Measurements from ENCODE around the gene OR2B3.
"Not testable (repeated sequence)": the region's sequence is repeated elsewhere in the genome, so short reads cannot be mapped to it uniquely, and the experiment has no call there.

OR2B3 gene

DNA sequence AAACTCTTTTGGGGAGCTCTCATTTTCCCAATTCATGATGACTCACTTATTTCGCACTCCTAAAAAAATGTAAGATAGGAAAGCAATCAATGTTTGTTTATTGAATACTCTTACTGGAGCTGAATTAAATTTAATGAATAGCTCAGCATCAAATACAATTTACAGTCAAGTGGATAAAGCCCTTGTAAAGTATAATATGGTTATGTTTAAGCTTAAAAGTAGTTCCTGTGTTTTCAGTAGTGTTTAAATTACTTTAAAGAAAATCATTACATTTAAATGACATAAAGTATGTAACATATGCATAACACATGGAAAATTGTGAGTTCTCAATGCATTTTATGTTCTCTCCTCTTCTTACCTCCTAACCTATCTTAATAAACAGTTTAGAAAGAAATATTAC lies at the start of gene OR2B3:
OR2B3 (minus strand) TSS at position 101 of the 400 bp plus-strand sequence; CDS start at position 36, 65 bp downstream.
- Histone ChIP-seq H3K9me3 (ENCODE audit: control insufficient read depth in 1 of 2, low read length in 2 of 2) (no peaks in the 10 kb centered on the region), H3K9ac (ENCODE audit: low read depth in 1 of 2, low read length in 2 of 2) (no peak within 1 kb of the TSS), H3K4me3 (ENCODE audit: low read depth in 1 of 2, low read length in 2 of 2) (no peak within 1 kb of the TSS), H3K27me3 (ENCODE audit: control insufficient read depth in 1 of 2, insufficient read depth in 2 of 2, low read length in 2 of 2) (no peaks in the 10 kb centered on the region), H3K27ac (ENCODE audit: low read depth, low read length) (no peak within 1 kb of the TSS), H3K36me3 (ENCODE audit: control insufficient read depth in 1 of 2, insufficient read depth in 2 of 2, low read length in 2 of 2) (no peaks in the 10 kb centered on the region), H3K4me1 (ENCODE audit: control insufficient read depth in 1 of 2, insufficient read depth in 2 of 2, low read length in 2 of 2) (no peaks in the 10 kb centered on the region)

DNA sequence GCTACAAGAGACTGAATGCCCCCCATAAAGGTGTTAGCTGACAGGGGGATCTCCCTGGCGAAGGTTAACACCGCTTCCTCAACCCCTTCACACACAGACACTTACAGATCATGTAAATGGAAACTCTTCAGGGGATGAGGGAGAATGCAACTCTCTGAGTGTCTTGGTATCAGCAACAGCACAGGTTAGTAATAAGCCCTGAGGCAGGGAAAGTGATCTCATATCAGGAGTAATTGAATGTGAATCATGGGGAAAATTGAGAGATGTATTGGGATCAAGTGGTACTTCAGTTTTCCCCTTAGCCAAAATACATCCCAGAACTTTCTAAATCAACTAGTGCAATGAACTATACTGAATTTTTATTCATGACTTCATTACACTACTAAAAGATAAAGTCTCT lies 44.6 kb upstream of the OR2B3 start:
- Histone ChIP-seq H3K9ac (ENCODE audit: low read depth in 1 of 2, low read length in 2 of 2) (no peak overlapping the region), H3K27ac (ENCODE audit: low read depth, low read length) (no peak overlapping the region), H3K4me1 (ENCODE audit: control insufficient read depth in 1 of 2, insufficient read depth in 2 of 2, low read length in 2 of 2) (no peaks in the 10 kb centered on the region), H3K9me3 (ENCODE audit: control insufficient read depth in 1 of 2, low read length in 2 of 2) (no peaks in the 10 kb centered on the region), H3K36me3 (ENCODE audit: control insufficient read depth in 1 of 2, insufficient read depth in 2 of 2, low read length in 2 of 2) (no peaks in the 10 kb centered on the region), H3K27me3 (ENCODE audit: control insufficient read depth in 1 of 2, insufficient read depth in 2 of 2, low read length in 2 of 2) (no peaks in the 10 kb centered on the region), H3K4me3 (ENCODE audit: low read depth in 1 of 2, low read length in 2 of 2) (no peak overlapping the region)

DNA sequence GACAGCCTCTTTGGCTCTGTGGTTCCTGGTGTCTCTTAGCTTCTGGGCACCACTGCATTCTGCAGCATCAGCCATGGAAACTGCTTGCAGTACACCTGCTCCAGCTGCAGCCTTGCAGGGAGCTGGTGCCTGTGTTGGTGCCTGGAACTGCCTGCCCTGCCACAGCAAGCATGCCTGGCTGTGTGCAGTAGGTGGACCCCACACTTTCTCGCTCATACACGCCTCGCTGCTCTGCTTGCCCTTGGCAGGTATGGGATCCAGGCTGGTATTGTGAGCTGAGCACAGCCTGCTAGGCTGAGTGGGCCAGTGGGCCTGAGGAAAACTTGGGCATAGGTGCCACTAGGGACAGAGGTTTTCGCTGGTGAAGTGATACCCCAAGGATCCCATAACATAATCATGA lies 43.5 kb upstream of the OR2B3 start:
- H3K9me3 ChIP-seq (ENCODE audit: control insufficient read depth in 1 of 2, low read length in 2 of 2), result no peaks in the 10 kb centered on the region
- H3K36me3 ChIP-seq (ENCODE audit: control insufficient read depth in 1 of 2, insufficient read depth in 2 of 2, low read length in 2 of 2), result no peaks in the 10 kb centered on the region
- H3K4me1 ChIP-seq (ENCODE audit: control insufficient read depth in 1 of 2, insufficient read depth in 2 of 2, low read length in 2 of 2), result no peaks in the 10 kb centered on the region
- H3K4me3 ChIP-seq (ENCODE audit: low read depth in 1 of 2, low read length in 2 of 2), result no peak overlapping the region
- no peak overlapping the region for H3K9ac ChIP-seq (ENCODE audit: low read depth in 1 of 2, low read length in 2 of 2)
- no peaks in the 10 kb centered on the region for H3K27me3 ChIP-seq (ENCODE audit: control insufficient read depth in 1 of 2, insufficient read depth in 2 of 2, low read length in 2 of 2)
- H3K27ac ChIP-seq (ENCODE audit: low read depth, low read length), result no peak overlapping the region

DNA sequence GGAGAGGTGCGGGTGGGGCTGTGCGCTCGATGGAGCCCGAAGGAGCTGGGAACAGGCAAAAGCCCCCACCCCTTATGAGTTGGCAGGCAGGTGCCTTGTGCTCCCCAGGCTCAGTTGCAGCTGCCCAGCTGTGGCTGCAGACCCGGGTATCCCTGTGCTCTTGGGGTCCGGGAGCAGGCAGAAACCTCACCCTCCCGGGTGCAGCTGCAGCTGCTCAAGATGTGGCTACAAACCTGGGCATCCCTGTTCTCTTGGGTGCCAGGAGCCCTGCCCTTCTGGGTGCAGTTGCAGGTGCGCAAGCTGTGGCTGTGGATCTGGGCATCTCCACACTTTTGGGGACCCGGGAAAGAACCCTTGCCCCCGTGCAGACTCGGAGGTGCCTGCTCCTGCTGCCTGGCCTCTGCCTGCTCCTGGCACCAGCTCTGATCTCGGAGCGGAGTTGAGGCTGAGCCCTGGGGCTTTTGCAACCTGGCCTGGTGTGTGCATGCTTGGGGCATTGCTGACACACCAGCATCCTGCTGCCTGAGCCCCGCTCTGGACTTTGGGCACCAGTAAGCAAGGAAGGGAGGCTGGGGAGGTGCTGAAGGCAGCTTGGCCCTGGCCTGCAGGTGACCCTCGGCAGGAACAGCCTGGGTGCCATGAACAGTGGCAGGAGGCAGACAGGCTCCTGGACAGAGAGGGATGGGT lies 42.4 kb upstream of the OR2B3 start:
- no peaks in the 10 kb centered on the region for H3K9me3 ChIP-seq (ENCODE audit: control insufficient read depth in 1 of 2, low read length in 2 of 2)
- no peak overlapping the region for H3K27ac ChIP-seq (ENCODE audit: low read depth, low read length)
- H3K4me1 ChIP-seq (ENCODE audit: control insufficient read depth in 1 of 2, insufficient read depth in 2 of 2, low read length in 2 of 2), result no peaks in the 10 kb centered on the region
- no peaks in the 10 kb centered on the region for H3K27me3 ChIP-seq (ENCODE audit: control insufficient read depth in 1 of 2, insufficient read depth in 2 of 2, low read length in 2 of 2)
- no peak overlapping the region for H3K9ac ChIP-seq (ENCODE audit: low read depth in 1 of 2, low read length in 2 of 2)
- no peak overlapping the region for H3K4me3 ChIP-seq (ENCODE audit: low read depth in 1 of 2, low read length in 2 of 2)
- no peaks in the 10 kb centered on the region for H3K36me3 ChIP-seq (ENCODE audit: control insufficient read depth in 1 of 2, insufficient read depth in 2 of 2, low read length in 2 of 2)

GRCh38 chr6:29114964-29115363 lies 27.9 kb upstream of the OR2B3 start:
- not testable (repeated sequence) for H3K9ac ChIP-seq (ENCODE audit: low read depth in 1 of 2, low read length in 2 of 2); H3K27ac ChIP-seq (ENCODE audit: low read depth, low read length); H3K9me3 ChIP-seq (ENCODE audit: control insufficient read depth in 1 of 2, low read length in 2 of 2); H3K27me3 ChIP-seq (ENCODE audit: control insufficient read depth in 1 of 2, insufficient read depth in 2 of 2, low read length in 2 of 2); H3K4me3 ChIP-seq (ENCODE audit: low read depth in 1 of 2, low read length in 2 of 2); H3K36me3 ChIP-seq (ENCODE audit: control insufficient read depth in 1 of 2, insufficient read depth in 2 of 2, low read length in 2 of 2); H3K4me1 ChIP-seq (ENCODE audit: control insufficient read depth in 1 of 2, insufficient read depth in 2 of 2, low read length in 2 of 2)

DNA sequence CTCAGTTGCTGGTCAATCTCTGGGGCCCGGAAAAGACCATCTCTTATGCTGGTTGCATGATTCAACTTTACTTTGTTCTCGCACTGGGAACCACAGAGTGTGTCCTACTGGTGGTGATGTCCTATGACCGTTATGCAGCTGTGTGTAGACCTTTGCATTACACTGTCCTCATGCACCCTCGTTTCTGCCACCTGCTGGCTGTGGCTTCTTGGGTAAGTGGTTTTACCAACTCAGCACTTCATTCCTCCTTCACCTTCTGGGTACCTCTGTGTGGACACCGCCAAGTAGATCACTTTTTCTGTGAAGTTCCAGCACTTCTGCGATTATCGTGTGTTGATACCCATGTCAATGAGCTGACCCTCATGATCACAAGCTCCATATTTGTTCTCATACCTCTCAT lies 25.0 kb upstream of the OR2B3 start:
- Histone ChIP-seq H3K4me1 (ENCODE audit: control insufficient read depth in 1 of 2, insufficient read depth in 2 of 2, low read length in 2 of 2) (no peaks in the 10 kb centered on the region), H3K9me3 (ENCODE audit: control insufficient read depth in 1 of 2, low read length in 2 of 2) (no peaks in the 10 kb centered on the region), H3K27me3 (ENCODE audit: control insufficient read depth in 1 of 2, insufficient read depth in 2 of 2, low read length in 2 of 2) (no peaks in the 10 kb centered on the region)

GRCh38 chr6:29107758-29108157 lies 20.6 kb upstream of the OR2B3 start, which contains the start of gene OR2J3:
OR2J3 (plus strand) TSS chr6:29108058; CDS start chr6:29111891, 3,833 bp downstream.
- H3K36me3 ChIP-seq (ENCODE audit: control insufficient read depth in 1 of 2, insufficient read depth in 2 of 2, low read length in 2 of 2), result no peaks in the 10 kb centered on the region
- no peak within 1 kb of the TSS for H3K27ac ChIP-seq (ENCODE audit: low read depth, low read length)
- H3K9me3 ChIP-seq (ENCODE audit: control insufficient read depth in 1 of 2, low read length in 2 of 2), result no peaks in the 10 kb centered on the region
- no peak within 1 kb of the TSS for H3K4me3 ChIP-seq (ENCODE audit: low read depth in 1 of 2, low read length in 2 of 2)
- H3K4me1 ChIP-seq (ENCODE audit: control insufficient read depth in 1 of 2, insufficient read depth in 2 of 2, low read length in 2 of 2), result no peaks in the 10 kb centered on the region
- H3K9ac ChIP-seq (ENCODE audit: low read depth in 1 of 2, low read length in 2 of 2), result no peak within 1 kb of the TSS
- no peaks in the 10 kb centered on the region for H3K27me3 ChIP-seq (ENCODE audit: control insufficient read depth in 1 of 2, insufficient read depth in 2 of 2, low read length in 2 of 2)

More for the DNA sequence above, 25.0 kb upstream of the OR2B3 start:
- no peak overlapping the region for H3K9ac ChIP-seq (ENCODE audit: low read depth in 1 of 2, low read length in 2 of 2)
- no peaks in the 10 kb centered on the region for H3K36me3 ChIP-seq (ENCODE audit: control insufficient read depth in 1 of 2, insufficient read depth in 2 of 2, low read length in 2 of 2)
- no peak overlapping the region for H3K4me3 ChIP-seq (ENCODE audit: low read depth in 1 of 2, low read length in 2 of 2)
- no peak overlapping the region for H3K27ac ChIP-seq (ENCODE audit: low read depth, low read length)

GRCh38 chr6:29099190-29099589 lies 12.1 kb upstream of the OR2B3 start, which contains the start of gene OR2J1:
OR2J1 (plus strand) TSS chr6:29099490; CDS start chr6:29100943, 1,453 bp downstream.
- no peaks in the 10 kb centered on the region for H3K36me3 ChIP-seq (ENCODE audit: control insufficient read depth in 1 of 2, insufficient read depth in 2 of 2, low read length in 2 of 2)
- H3K4me3 ChIP-seq (ENCODE audit: low read depth in 1 of 2, low read length in 2 of 2), result no peak within 1 kb of the TSS
- H3K27ac ChIP-seq (ENCODE audit: low read depth, low read length), result no peak within 1 kb of the TSS
- H3K9ac ChIP-seq (ENCODE audit: low read depth in 1 of 2, low read length in 2 of 2), result no peak within 1 kb of the TSS
- H3K27me3 ChIP-seq (ENCODE audit: control insufficient read depth in 1 of 2, insufficient read depth in 2 of 2, low read length in 2 of 2), result no peaks in the 10 kb centered on the region
- H3K9me3 ChIP-seq (ENCODE audit: control insufficient read depth in 1 of 2, low read length in 2 of 2), result no peaks in the 10 kb centered on the region
- H3K4me1 ChIP-seq (ENCODE audit: control insufficient read depth in 1 of 2, insufficient read depth in 2 of 2, low read length in 2 of 2), result no peaks in the 10 kb centered on the region

- Histone ChIP-seq H3K27me3 (ENCODE audit: control insufficient read depth in 1 of 2, insufficient read depth in 2 of 2, low read length in 2 of 2) (no peaks in the 10 kb centered on the region), H3K4me3 (ENCODE audit: low read depth in 1 of 2, low read length in 2 of 2) (no peak overlapping the region), H3K27ac (ENCODE audit: low read depth, low read length) (no peak overlapping the region)
These were observed 10.7 kb upstream of the OR2B3 start for GRCh38 chr6:29097803-29098202.

DNA sequence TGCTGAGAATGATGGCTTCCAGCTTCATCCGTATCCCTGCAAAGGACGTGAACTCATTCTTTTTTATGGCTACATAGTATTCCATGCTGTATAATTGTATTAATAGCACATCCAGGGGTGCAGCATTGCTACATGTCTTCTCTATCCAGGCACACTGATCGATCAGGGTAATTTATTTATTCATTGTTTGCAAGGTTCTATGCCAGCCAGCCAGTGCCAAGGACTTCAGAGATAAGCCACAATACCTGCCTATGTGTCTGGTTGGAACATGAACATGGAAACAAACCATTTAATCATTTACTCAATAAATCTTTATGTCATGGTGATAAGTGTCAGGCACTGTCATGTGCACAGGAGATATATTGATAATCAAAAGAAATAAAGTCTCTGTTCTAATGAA lies 5.8 kb upstream of the OR2B3 start:
- no peaks in the 10 kb centered on the region for H3K4me1 ChIP-seq (ENCODE audit: control insufficient read depth in 1 of 2, insufficient read depth in 2 of 2, low read length in 2 of 2)
- no peak overlapping the region for H3K9ac ChIP-seq (ENCODE audit: low read depth in 1 of 2, low read length in 2 of 2)
- no peaks in the 10 kb centered on the region for H3K9me3 ChIP-seq (ENCODE audit: control insufficient read depth in 1 of 2, low read length in 2 of 2)
- H3K27ac ChIP-seq (ENCODE audit: low read depth, low read length), result no peak overlapping the region
- no peaks in the 10 kb centered on the region for H3K27me3 ChIP-seq (ENCODE audit: control insufficient read depth in 1 of 2, insufficient read depth in 2 of 2, low read length in 2 of 2)
- no peaks in the 10 kb centered on the region for H3K36me3 ChIP-seq (ENCODE audit: control insufficient read depth in 1 of 2, insufficient read depth in 2 of 2, low read length in 2 of 2)
- H3K4me3 ChIP-seq (ENCODE audit: low read depth in 1 of 2, low read length in 2 of 2), result no peak overlapping the region

More at GRCh38 chr6:29097803-29098202, 10.7 kb upstream of the OR2B3 start:
- no peaks in the 10 kb centered on the region for H3K36me3 ChIP-seq (ENCODE audit: control insufficient read depth in 1 of 2, insufficient read depth in 2 of 2, low read length in 2 of 2)
- no peaks in the 10 kb centered on the region for H3K4me1 ChIP-seq (ENCODE audit: control insufficient read depth in 1 of 2, insufficient read depth in 2 of 2, low read length in 2 of 2)
- no peaks in the 10 kb centered on the region for H3K9me3 ChIP-seq (ENCODE audit: control insufficient read depth in 1 of 2, low read length in 2 of 2)
- H3K9ac ChIP-seq (ENCODE audit: low read depth in 1 of 2, low read length in 2 of 2), result no peak overlapping the region

All from duodenal mucosa (tissue), 2 donors.